GM12878 (cell line): Measurements from ENCODE around the gene SERTAD1. TPM values are rescaled to one million over a fixed set of nuclear protein-coding genes. Genes with fewer than 3 reads are reported as not detected.

ENCODE experiments used
- ATAC-seq: fragments of 200-7000 bp; cut with Tn5 transposase; 3 replicates; pipeline ENCODE4 v1.9.1; 2020; ENCODE audit warnings: mild to moderate bottlenecking, moderate library complexity
- BruUV-seq: library from RNA; stranded (reverse); fragments of 400-500 nt; replicated peaks from 2 replicates; lab custom pipeline; 2021; lab: Mats Ljungman, UMichigan
- CTCF ChIA-PET: fragments of 300-600 bp; sonication (Branson Sonifier 250); formaldehyde crosslinking; extraction: SDS; loops from one replicate; lab custom pipeline; 2021; ENCODE audit warnings: inconsistent platforms; lab: Yijun Ruan, JAX
- POLR2A ChIA-PET: fragments of 350-600 bp; formaldehyde crosslinking; extraction: SDS; loops from one replicate; lab custom pipeline; 2021; ENCODE audit warnings: inconsistent platforms; lab: Charles Lee
- RAD21 ChIA-PET: fragments of 300-600 bp; sonication (Branson Sonifier 250); formaldehyde crosslinking; loops from one replicate; lab custom pipeline; 2023; ENCODE audit warnings: antibody characterized with exemption; ENCODE audit not compliant: unreplicated experiment; lab: Charles Lee
- SMC1A ChIA-PET: fragments of 300-600 bp; sonication (Branson Sonifier 250); formaldehyde crosslinking; loops from one replicate; lab custom pipeline; 2023; ENCODE audit not compliant: unreplicated experiment, uncharacterized antibody; lab: Charles Lee
- DNase-seq: peaks from one replicate; pipeline ENCODE4 v3.0.0-alpha.2; 2011; ENCODE audit warnings: low read depth, low spot score
- FAIRE-seq: peaks from 3 replicates; lab custom pipeline; 2011; peaks lifted over from hg19 to GRCh38; lab: Jason Lieb, UNC
- H2AFZ ChIP-seq: 2 replicates; pipeline ENCODE4 v1.6.0; 2011; ENCODE audit warnings: low read depth, low read length, control low read depth; ENCODE audit not compliant: control insufficient read depth
- H3K27ac ChIP-seq: 2 replicates; pipeline ENCODE4 v1.5.1; 2011; ENCODE audit warnings: control low read depth; ENCODE audit not compliant: control insufficient read depth, insufficient read depth
- H3K27me3 ChIP-seq, 2 experiments: replicated peaks in 1 of 2; 2 replicates each; pipeline versions ENCODE4 v1.6.0 to v1.6.1; 2011; ENCODE audit warnings: low read length in 1 of 2; ENCODE audit not compliant: control insufficient read depth in 2 of 2, insufficient read depth in 2 of 2
- H3K36me3 ChIP-seq, 2 experiments: 2 replicates each; pipeline ENCODE4 v1.5.1; 2011; ENCODE audit warnings: low read length in 1 of 2; ENCODE audit not compliant: control insufficient read depth in 2 of 2, insufficient read depth in 2 of 2
- H3K4me1 ChIP-seq: 2 replicates; pipeline ENCODE4 v1.6.1; 2011; ENCODE audit warnings: mild to moderate bottlenecking, low read length, moderate library complexity, mixed read lengths; ENCODE audit not compliant: control insufficient read depth, insufficient read depth
- H3K4me2 ChIP-seq: 2 replicates; pipeline ENCODE4 v1.6.0; 2011; ENCODE audit warnings: control low read depth; ENCODE audit not compliant: control insufficient read depth, insufficient read depth
- H3K4me3 ChIP-seq: fragments of 200-600 bp; sonication (generic); 2 replicates; pipeline ENCODE4 v1.5.1; 2016
- H3K79me2 ChIP-seq: 2 replicates; pipeline ENCODE4 v1.6.0; 2011; ENCODE audit warnings: low read length; ENCODE audit not compliant: control insufficient read depth, insufficient read depth
- H3K9ac ChIP-seq: 2 replicates; pipeline ENCODE4 v1.8.0; 2011; ENCODE audit warnings: low read length, control low read depth, mixed read lengths; ENCODE audit not compliant: control insufficient read depth, insufficient read depth
- H3K9me3 ChIP-seq: replicated peaks from 3 replicates; pipeline ENCODE4 v1.5.1; 2011; ENCODE audit warnings: mild to moderate bottlenecking, low read length; ENCODE audit not compliant: control insufficient read depth, insufficient read depth
- H4K20me1 ChIP-seq: 2 replicates; pipeline ENCODE4 v1.6.0; 2011; ENCODE audit not compliant: control insufficient read depth, insufficient read depth
- CBX3 ChIP-seq: fragments of 200-600 bp; sonication (generic); IDR thresholded peaks from 2 replicates; pipeline ENCODE4 v1.6.1; 2016; ENCODE audit warnings: low read depth, borderline replicate concordance
- CEBPZ ChIP-seq: fragments of 150-350 bp; IDR thresholded peaks from 2 replicates; pipeline ENCODE4 v1.6.1; 2016; ENCODE audit warnings: low read depth, low read length
- E2F8 ChIP-seq: fragments of 450-650 bp; IDR thresholded peaks from 2 replicates; pipeline ENCODE4 v1.6.1; 2018; ENCODE audit warnings: mild to moderate bottlenecking, low read depth, moderate library complexity; ENCODE audit not compliant: partially characterized antibody
- GATAD2B ChIP-seq: fragments of 450-650 bp; conservative IDR thresholded peaks from 2 replicates; pipeline ENCODE4 v1.6.1; 2017; ENCODE audit warnings: low read depth, mild to moderate bottlenecking, moderate library complexity
- IRF3 ChIP-seq: fragments of 450-650 bp; IDR thresholded peaks from 2 replicates; pipeline ENCODE4 v1.6.1; 2014; ENCODE audit warnings: mild to moderate bottlenecking
- NFIC ChIP-seq: IDR thresholded peaks from 2 replicates; pipeline ENCODE4 v1.6.1; 2012; ENCODE audit warnings: low read depth, mild to moderate bottlenecking, inconsistent platforms, low read length, moderate library complexity
- NR2C1 ChIP-seq: fragments of 450-650 bp; IDR thresholded peaks from 2 replicates; pipeline ENCODE4 v1.6.1; 2017; ENCODE audit warnings: antibody characterized with exemption, mild to moderate bottlenecking, moderate library complexity
- NR2C2 ChIP-seq: IDR thresholded peaks from 2 replicates; pipeline ENCODE4 v1.6.1; 2011; ENCODE audit warnings: borderline replicate concordance, low read depth; ENCODE audit not compliant: control insufficient read depth, insufficient read length
- SMAD5 ChIP-seq: IDR thresholded peaks from 2 replicates; pipeline ENCODE4 v1.6.1; 2016; ENCODE audit warnings: antibody characterized with exemption, low read depth
- SMARCA5 ChIP-seq: fragments of 450-650 bp; IDR thresholded peaks from 2 replicates; pipeline ENCODE4 v1.6.1; 2017; ENCODE audit warnings: mild to moderate bottlenecking
- SP1 ChIP-seq: IDR thresholded peaks from one replicate; pipeline ENCODE4 v1.6.1; 2011; ENCODE audit warnings: low read depth, low read length
- SREBF1 ChIP-seq: IDR thresholded peaks from 2 replicates; pipeline ENCODE4 v1.6.1; 2012; ENCODE audit warnings: mild to moderate bottlenecking, low read length
- WRNIP1 ChIP-seq: IDR thresholded peaks from 2 replicates; pipeline ENCODE4 v1.6.1; 2011; ENCODE audit warnings: low read depth, low read length, improper control_type of control experiment, borderline replicate concordance
- ZNF217 ChIP-seq: fragments of 450-650 bp; IDR thresholded peaks from 2 replicates; pipeline ENCODE4 v1.6.1; 2017; ENCODE audit warnings: antibody characterized with exemption, mild to moderate bottlenecking
- ZNF384 ChIP-seq: IDR thresholded peaks from 2 replicates; pipeline ENCODE4 v1.6.1; 2012; ENCODE audit warnings: low read depth, mild to moderate bottlenecking, low read length, improper control_type of control experiment, borderline replicate concordance
- WGBS: methylation state at CpG from one replicate; pipeline ENCODE4 v1.1.6; 2016; ENCODE audit warnings: low lambda C conversion rate; ENCODE audit not compliant: insufficient replicate concordance, insufficient coverage; ENCODE audit errors: missing lambda C conversion rate; 5-methylcytosine and 5-hydroxymethylcytosine counted together
- in situ Hi-C: fragments of 300-500 bp; cut with MboI; formaldehyde crosslinking; loops from 9 replicates; pipeline ENCODE4 v1.14.3; 2018; ENCODE audit warnings: mixed read lengths
- intact Hi-C: fragments of 100-400 bp; cut with micrococcal nuclease; formaldehyde crosslinking; loops from one replicate; pipeline ENCODE4 v1.14.2; 2022; ENCODE audit not compliant: unreplicated experiment
- polyA plus RNA-seq, 11 experiments: library from polyadenylated mRNA; depleted of rRNA in 4 of 11; unstranded in 6 of 11; stranded (reverse) in 5 of 11; fragments of >200 nt; fragmentation: Nextera tagmentation in 4 of 11; fragmentation: Illumina TruSeq in 1 of 11; extraction: Ambion mirVana in 4 of 11; extraction: Trizol in 1 of 11; gene quantifications; 1 replicate in 1 of 11; 2 replicates in 10 of 11; pipeline versions ENCODE4 v1.2.1 to v1.2.3, GENCODE V29; 2011 to 2016; ENCODE audit warnings: inconsistent platforms in 2 of 11, missing spikeins in 2 of 11, low read depth in 1 of 11
- total RNA-seq, 4 experiments: library from RNA; depleted of rRNA in 3 of 4; stranded (reverse); fragments of >200 nt in 3 of 4; fragmentation: Illumina TruSeq in 1 of 4; extraction: Trizol in 1 of 4; gene quantifications; 2 replicates each; pipeline versions ENCODE4 v1.2.1 to v1.2.3, GENCODE V29; 2013 to 2021

The SERTAD1 gene
- total and polyA plus RNA-seq, 10 of the 15 experiments (the other 5 are each of a cell fraction or from before 2014, with no cell fraction given) = 0.23 to 14.2 (median 8.0) TPM

GRCh38 chr19:40397568-40397906 lies 28.3 kb downstream of the SERTAD1 start:
- Histone ChIP-seq H4K20me1 (no peaks in the 10 kb centered on the region), H2AFZ (no peak overlapping the region), H3K27ac (no peak overlapping the region), H3K27me3 (no peaks in the 10 kb centered on the region), H3K4me3 (no peak overlapping the region), H3K79me2 (no peaks in the 10 kb centered on the region), H3K36me3 (no peaks in the 10 kb centered on the region), H3K9ac (no peak overlapping the region), H3K4me2 (no peak overlapping the region), H3K4me1 (peaks cover 5% of the 10 kb centered on the region), H3K9me3 (no peaks in the 10 kb centered on the region)
- no peak for FAIRE-seq
- ChIA-PET SMC1A (no interaction called here), CTCF (interaction anchor here (1.1 kb wide), 1 partner anchor 23 kb away, joined by 4 read pairs; no protein-coding TSS in a partner anchor), POLR2A (no interaction called here), RAD21 (no interaction called here)
- no peak for DNase-seq
- no peak for ATAC-seq
- in situ Hi-C loops = no loop called here
- BruUV-seq = no TSS peak
- 67% methylated on average over 22 of the region's 22 CpGs for WGBS
- intact Hi-C loops = no loop called here
- TF ChIP-seq NFIC (no peak), ZNF384 (no peak), E2F8 (no peak), SP1 (no peak), NR2C2 (no peak), IRF3 (no peak), NR2C1 (no peak), ZNF217 (no peak), SMAD5 (no peak), CBX3 (no peak), SREBF1 (no peak), SMARCA5 (no peak), WRNIP1 (no peak), CEBPZ (no peak), GATAD2B (no peak)
